ENCODE measurements around the gene HBA1. TPM values are rescaled to one million over a fixed set of nuclear protein-coding genes. Genes with fewer than 3 reads are reported as not detected.

HBA1 gene
- total RNA-seq, 4 donors from 2014 or later, result 56.8 to 998 (median 122) TPM

- no peak for TF ChIP-seq CTCF (IDR thresholded peaks at IDR 0.05)
- no peak for ATAC-seq (ENCODE audit: low FRiP score)
- no peak for DNase-seq (ENCODE audit: low spot score)
These were observed 10.8 kb downstream of the HBA1 start for GRCh38 chr16:187330-187729.

GRCh38 chr16:188674-189073, 12.2 kb downstream of the HBA1 start:
- ATAC-seq (ENCODE audit: low FRiP score) (no peak), DNase-seq (ENCODE audit: low spot score) (no peak)
- TF ChIP-seq CTCF (IDR thresholded peaks at IDR 0.05), result no peak

DNA sequence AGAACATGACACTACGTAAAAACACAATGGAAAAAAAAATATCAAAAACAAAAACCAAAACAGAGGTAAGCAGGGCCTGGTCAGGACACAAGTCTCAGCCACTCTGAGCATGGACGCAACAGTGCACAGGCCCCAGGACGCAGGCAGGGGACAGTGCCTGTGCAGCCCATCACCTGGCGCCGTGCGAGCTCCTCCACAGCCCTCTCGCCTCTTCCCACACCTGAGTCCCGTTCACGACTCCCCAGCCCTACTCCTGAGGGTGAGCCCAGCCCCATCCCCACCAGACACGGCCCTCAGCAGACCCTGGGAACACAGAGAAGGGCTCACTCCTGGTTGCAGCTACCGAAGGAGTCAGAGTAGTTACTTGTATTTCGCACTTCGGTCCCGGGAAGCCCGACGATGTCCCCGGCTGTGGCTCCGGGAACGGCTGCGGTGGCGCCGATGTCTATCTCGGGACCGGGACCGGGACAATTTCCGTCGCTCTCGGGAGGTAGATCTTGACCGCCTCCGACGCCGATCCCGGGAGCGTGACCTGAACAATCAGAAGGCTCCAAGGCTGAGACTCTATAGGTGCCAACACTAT, 13.2 kb downstream of the HBA1 start:
- DNase-seq (ENCODE audit: low spot score), result no peak
- TF ChIP-seq CTCF (IDR thresholded peaks at IDR 0.05), result no peak
- no peak for ATAC-seq (ENCODE audit: low FRiP score)

GRCh38 chr16:191831-192230, 15.4 kb downstream of the HBA1 start:
- DNase-seq (ENCODE audit: low spot score), result no peak
- no peak for TF ChIP-seq CTCF (IDR thresholded peaks at IDR 0.05)
- no peak for ATAC-seq (ENCODE audit: low FRiP score)

- ATAC-seq (ENCODE audit: low FRiP score) (no peak), DNase-seq (ENCODE audit: low spot score) (no peak)
- no peak for TF ChIP-seq CTCF (IDR thresholded peaks at IDR 0.05)
These were observed 16.2 kb downstream of the HBA1 start for GRCh38 chr16:192686-193085.

DNA sequence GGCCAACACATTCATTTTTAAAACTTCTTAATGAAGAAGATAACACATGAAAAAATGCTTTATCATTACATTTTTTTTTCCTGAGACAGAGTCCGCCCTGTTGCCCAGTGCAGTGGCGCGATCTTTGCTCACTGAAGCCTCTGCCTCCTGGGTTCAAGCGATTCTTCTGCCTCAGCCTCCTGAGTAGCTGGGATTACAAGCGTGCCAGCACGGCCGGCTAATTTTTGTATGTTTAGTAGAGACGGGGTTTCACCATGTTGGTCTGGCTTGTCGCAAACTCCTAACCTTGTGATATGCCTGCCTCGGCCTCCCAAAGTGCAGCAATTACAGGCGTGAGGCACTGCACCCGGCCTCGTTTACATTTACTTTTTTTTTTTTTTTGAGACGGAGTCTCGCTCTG, 17.0 kb downstream of the HBA1 start:
- no peak for ATAC-seq (ENCODE audit: low FRiP score)
- no peak for TF ChIP-seq CTCF (IDR thresholded peaks at IDR 0.05)
- no peak for DNase-seq (ENCODE audit: low spot score)

GRCh38 chr16:194516-194915, 18.0 kb downstream of the HBA1 start:
- TF ChIP-seq CTCF (IDR thresholded peaks at IDR 0.05), result no peak
- DNase-seq (ENCODE audit: low spot score) (no peak), ATAC-seq (ENCODE audit: low FRiP score) (no peak)
